Ovary (tissue), 3 donors: ENCODE results near the gene GAP43.

ENCODE experiments used
- CTCF ChIP-seq, 3 donors: fragments of 450-650 bp in 2 of 3; fragments of 200-600 bp in 1 of 3; IDR thresholded peaks; one replicate each; pipeline versions ENCODE4 v1.5.1 to v1.8.0; 2016 to 2022; ENCODE audit warnings: antibody characterized with exemption in 3 of 3, mild to moderate bottlenecking in 1 of 3
- POLR2A ChIP-seq: fragments of 450-650 bp; IDR thresholded peaks from one replicate; pipeline ENCODE4 v1.6.1; 2017; ENCODE audit warnings: antibody characterized with exemption, mild to moderate bottlenecking, moderate library complexity
- donor health status: DM: no; HTN: no; CAD: no.

- TF ChIP-seq CTCF (IDR thresholded peaks at IDR 0.05), result no peak
- no peak for TF ChIP-seq POLR2A
Observed at GRCh38 chr3:115655761-115656282, 32.5 kb downstream of the GAP43 start.
